ENCODE results near the gene CMSS1.
"Not testable (repeated sequence)": the region's sequence is repeated elsewhere in the genome, so short reads cannot be mapped to it uniquely, and the experiment has no call there.

CMSS1 gene

DNA sequence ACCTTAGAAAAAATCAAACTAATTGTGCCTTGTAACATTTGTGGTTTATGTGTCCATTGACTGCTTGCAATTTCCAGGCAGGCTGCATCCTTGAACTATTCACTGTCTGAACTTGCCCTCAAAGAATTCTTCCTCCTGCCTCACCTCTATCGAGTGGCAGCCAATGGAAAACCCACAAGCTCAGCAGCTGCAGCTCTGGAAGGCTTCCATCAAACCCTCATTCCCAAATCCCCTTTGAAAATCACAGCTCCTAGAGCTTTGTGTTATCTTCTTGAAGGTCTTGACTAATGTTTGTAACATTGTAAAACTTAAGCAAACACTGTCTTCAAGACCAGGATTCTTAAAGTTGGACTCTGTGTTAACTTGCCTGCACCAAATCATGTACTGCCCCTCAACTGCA, 215.5 kb downstream of the CMSS1 start:
- DNase-seq: no peak

DNA sequence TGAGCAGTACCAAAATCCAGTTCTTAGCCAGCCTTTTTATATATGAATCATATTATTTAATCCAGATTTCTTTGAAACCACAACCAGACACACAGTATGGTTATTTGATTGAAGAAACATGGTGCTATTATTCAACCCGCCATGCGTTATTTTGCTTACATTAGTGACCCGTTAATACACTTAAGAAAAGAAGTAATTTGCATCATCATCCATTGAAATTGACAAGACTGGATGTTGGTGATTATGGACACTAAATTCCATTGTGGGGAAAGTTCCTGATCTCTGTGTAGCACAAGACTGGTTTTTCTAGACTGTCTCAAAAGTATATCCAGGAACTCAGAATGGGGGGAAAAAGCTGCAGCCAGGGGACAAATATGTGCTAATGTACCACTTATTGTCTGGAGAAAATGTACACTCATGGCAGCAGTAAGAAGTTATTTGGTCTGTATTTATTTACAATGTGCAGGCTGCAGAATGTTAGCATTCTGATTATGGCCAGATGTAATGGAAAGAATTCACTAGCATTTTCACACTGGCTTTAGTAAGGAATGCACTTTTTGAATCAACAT, 216.3 kb downstream of the CMSS1 start:
- no peak for DNase-seq

- DNase-seq: no peak
Measured at GRCh38 chr3:100039075-100039474, 221.4 kb downstream of the CMSS1 start.

DNA sequence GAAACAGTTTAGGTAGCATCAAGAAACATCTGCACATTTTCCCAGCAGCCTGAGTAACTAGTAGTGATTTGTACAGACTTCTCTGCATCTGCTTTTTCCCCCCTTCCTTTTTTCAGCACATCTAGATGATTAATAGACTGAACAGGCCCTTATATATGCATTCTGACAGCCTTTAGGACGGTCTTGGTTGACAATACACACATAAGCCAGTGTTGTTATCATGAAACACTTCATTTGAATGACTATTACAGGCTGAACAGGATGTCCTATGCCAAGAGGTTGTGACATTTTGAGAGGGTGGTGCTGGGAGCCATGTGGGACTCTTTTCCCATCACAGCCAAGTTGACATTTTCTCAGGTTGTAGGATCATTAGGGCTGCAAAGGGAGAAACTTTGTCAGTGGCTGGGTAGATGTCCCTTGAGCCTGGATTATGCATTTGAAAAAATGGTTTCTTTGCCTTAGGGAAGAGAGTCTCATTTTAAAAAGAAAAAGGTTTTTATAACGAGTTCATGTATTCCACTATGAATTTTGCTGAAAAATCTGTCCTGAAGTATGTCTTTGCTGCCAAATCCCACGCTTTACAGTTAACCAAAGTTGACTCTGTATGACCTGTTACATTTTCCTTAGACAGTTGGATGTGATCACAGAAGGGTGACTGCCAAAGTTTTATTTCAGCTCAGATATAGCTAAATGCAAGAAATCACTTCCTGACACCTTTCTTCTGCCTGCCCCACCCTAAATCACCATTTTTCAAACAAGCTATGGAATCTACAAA, 223.0 kb downstream of the CMSS1 start:
- no peak for DNase-seq

GRCh38 chr3:100041328-100041749, 223.7 kb downstream of the CMSS1 start:
- no peak for DNase-seq

DNA sequence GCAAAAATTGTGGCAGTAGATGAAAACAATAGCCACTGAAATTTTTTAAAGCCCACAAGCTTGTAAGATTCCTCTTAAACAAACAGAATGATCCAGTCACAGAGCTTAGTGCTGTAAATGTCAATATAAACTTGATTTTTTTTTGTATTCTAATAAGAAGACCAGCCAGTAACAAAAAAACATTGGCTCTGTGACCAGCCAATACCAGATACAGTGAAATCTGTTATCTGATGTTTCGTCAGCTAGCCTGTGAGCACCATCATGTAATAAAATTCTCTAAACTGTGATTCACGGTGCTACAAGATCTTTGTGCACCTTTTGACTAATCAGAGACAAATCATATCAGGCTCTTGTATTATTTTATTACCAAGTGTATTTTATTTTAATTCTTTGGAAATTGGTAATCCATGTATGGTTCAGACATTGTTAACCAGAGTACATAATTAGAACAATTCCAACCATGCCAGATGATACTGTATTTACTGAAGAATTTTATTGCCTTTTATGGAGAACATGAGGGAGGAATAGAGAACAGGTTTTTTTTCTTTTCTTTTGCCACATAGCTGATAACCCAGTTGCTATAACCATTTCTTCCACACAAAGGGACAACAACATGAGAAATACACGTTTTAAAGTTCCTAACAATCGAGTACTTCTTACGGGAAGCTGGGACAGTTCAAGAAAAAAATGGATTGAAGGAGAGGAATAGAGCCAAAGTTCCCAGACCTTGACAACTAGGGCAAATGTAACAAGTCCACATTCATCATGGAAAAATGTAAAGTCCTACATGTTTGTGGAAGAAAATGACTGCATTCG, 224.7 kb downstream of the CMSS1 start:
- DNase-seq: no peak

- DNase-seq: no peak
Measured at GRCh38 chr3:100043271-100043670, 225.6 kb downstream of the CMSS1 start.

DNA sequence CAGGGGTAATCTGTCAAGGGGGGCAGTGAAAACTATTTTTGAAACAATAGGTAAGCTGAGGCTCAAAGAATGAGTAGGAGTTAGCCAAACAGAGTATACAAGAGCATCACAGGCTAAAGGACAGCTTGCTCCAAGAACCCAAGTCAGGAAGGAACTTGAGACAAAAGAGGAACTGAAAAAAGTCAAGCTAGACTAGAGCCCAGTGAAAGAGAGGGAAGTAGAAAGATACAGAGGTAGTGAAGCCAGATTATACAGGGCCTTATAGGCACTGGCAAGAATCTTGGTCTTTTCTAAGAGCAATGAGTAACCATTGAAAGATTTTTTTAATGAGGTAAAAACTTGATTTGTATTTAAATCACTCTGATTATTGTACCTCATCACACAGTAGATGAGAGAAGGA, 226.7 kb downstream of the CMSS1 start:
- no peak for DNase-seq

- no peak for DNase-seq
Measured at GRCh38 chr3:100045696-100046095, 228.0 kb downstream of the CMSS1 start.

- no peak for DNase-seq
Measured at GRCh38 chr3:100046986-100047385, 229.3 kb downstream of the CMSS1 start.

DNA sequence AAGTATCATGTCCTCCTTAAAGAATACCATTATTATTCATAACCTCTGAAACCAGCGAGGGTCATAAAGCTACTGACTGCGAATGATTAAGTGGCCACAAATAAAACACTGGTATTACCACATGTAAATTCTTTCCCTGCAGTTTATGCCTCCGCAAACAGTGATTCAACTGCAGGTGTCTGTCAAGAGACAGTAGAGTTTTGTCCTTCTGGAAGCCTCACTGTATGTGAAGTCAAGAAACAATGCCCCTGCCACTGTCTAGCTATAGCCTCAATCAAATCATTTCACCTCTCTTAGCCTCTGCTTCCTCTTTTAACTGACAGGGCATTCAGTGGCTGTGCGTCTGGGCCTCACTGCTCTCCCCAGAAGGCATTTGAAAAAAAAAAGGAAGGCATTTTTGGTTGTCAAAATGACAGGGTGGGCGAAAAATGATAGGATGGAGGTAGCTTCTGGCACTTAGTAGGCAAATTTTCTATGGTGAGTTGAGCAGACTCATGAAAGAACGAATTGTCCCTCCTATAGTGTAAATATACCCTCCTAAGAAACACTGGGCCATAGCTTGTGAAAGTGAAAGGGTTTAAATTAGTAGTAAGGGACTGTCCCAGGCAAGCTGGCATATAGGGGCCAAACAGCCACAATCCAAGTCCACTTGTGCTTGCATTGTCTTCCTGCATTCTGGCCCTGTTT, 229.9 kb downstream of the CMSS1 start:
- DNase-seq: no peak

GRCh38 chr3:100048248-100048647, 230.6 kb downstream of the CMSS1 start:
- no peak for DNase-seq

- DNase-seq: not testable (repeated sequence)
Measured at GRCh38 chr3:100051513-100051912, 233.9 kb downstream of the CMSS1 start.

GRCh38 chr3:100053951-100054620, 236.4 kb downstream of the CMSS1 start:
- DNase-seq: no peak

- no peak for DNase-seq
Measured at GRCh38 chr3:100057716-100058575, 240.3 kb downstream of the CMSS1 start.

DNA sequence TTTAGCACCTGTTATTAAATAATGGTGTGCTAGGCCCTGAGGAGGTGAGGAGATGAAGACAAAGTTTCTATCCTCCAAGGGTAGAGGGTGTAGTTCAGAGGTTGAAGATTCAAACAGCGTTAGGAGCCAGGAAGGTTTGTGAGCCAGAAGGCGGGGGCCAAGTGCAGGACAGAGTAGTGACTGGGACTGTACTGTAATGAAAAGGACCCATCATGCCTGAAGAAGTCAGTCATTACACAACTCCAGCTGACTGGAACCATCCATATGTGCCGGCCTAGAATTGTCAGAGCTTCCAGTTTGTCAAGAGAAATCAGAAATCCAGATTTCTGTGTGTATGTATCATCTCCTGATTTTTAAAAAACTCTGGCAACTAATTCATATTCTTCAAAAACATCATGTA, 241.8 kb downstream of the CMSS1 start:
- DNase-seq: no peak

GRCh38 chr3:100060685-100061484, 243.2 kb downstream of the CMSS1 start:
- no peak for DNase-seq

DNA sequence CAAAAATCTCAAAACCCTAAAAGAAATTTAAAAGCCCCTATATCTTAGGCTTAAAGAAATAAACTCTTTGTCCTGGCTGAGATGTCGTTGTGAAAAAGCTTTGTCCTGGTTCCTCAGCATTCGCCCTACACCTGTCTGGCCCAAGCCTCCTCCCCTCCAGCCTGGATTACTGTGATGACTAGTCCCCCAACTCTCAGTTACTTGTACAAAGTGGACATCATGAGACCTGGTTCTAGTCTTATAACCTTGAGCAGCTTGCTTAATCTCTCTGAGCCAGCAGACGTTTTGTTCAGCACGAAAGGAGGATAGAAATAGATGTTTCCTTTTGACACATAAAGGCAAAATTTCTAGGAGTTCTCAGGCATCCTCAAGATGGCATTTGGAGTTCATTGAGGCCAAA, 245.0 kb downstream of the CMSS1 start:
- DNase-seq: no peak

GRCh38 chr3:100063929-100064461, 246.3 kb downstream of the CMSS1 start:
- no peak for DNase-seq

DNA sequence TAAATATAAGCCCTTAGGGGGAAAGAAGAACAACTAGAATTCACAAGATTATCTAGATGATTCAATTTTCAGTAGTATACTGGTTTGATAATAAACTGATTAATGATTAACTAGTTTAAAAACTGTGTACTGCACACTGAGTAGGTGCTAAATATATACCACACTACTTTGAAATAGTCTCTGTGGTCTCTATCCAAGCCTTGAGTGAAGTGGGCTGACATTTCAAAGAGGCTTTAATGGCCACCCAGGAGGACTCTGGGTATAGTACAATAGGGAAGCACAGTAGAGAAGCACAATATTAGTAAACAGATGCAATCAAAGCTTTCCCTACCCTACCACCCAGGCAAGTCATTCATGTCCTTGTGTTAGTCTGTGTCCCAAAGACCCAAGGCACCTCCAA, 249.9 kb downstream of the CMSS1 start:
- no peak for DNase-seq

- no peak for DNase-seq
Measured at GRCh38 chr3:100068826-100069225, 251.2 kb downstream of the CMSS1 start.

Data from cortex of kidney (tissue), 1 donor.